H9 (cell line): ENCODE data around the gene LIF. TPM values are rescaled to one million over a fixed set of nuclear protein-coding genes. Genes with fewer than 3 reads are reported as not detected.

Source experiments
- DNase-seq: peaks from one replicate; pipeline ENCODE4 v3.0.0-alpha.2; 2017
- H2AFZ ChIP-seq: one replicate; pipeline ENCODE4 v1.6.1; 2013; ENCODE audit warnings: mild to moderate bottlenecking, low read length, control low read depth, moderate library complexity
- H2AK5ac ChIP-seq: 2 replicates; pipeline ENCODE4 v1.6.1; 2013; ENCODE audit warnings: low read length, control low read depth, mixed read lengths; ENCODE audit not compliant: insufficient read length
- H2BK120ac ChIP-seq: one replicate; pipeline ENCODE4 v1.6.1; 2013; ENCODE audit warnings: low read depth, mild to moderate bottlenecking, low read length, control low read depth, inconsistent platforms; ENCODE audit not compliant: poor library complexity, severe bottlenecking
- H2BK12ac ChIP-seq: 2 replicates; pipeline ENCODE4 v1.6.1; 2013; ENCODE audit warnings: low read length, control low read depth, mixed read lengths, low read depth; ENCODE audit not compliant: insufficient read length
- H2BK15ac ChIP-seq: 2 replicates; pipeline ENCODE4 v1.6.1; 2013; ENCODE audit warnings: low read depth, low read length, control low read depth
- H2BK20ac ChIP-seq: one replicate; pipeline ENCODE4 v1.6.1; 2013; ENCODE audit warnings: low read depth, mild to moderate bottlenecking, low read length, control low read depth, inconsistent platforms; ENCODE audit not compliant: poor library complexity, severe bottlenecking
- H2BK5ac ChIP-seq: 2 replicates; pipeline ENCODE4 v1.6.1; 2013; ENCODE audit warnings: low read length, control low read depth, mixed read lengths; ENCODE audit not compliant: insufficient read length
- H3K14ac ChIP-seq: 2 replicates; pipeline ENCODE4 v1.6.1; 2013; ENCODE audit warnings: low read length, control low read depth; ENCODE audit not compliant: insufficient read depth
- H3K18ac ChIP-seq: 2 replicates; pipeline ENCODE4 v1.6.1; 2013; ENCODE audit warnings: low read depth, mild to moderate bottlenecking, mixed read lengths, low read length, control low read depth; ENCODE audit not compliant: insufficient read length
- H3K23ac ChIP-seq: 2 replicates; pipeline ENCODE4 v1.6.1; 2013; ENCODE audit warnings: low read length, control low read depth, mixed read lengths, low read depth; ENCODE audit not compliant: insufficient read length
- H3K23me2 ChIP-seq: 2 replicates; pipeline ENCODE4 v1.6.1; 2013; ENCODE audit warnings: low read depth, mild to moderate bottlenecking, mixed read lengths, low read length, control low read depth; ENCODE audit not compliant: insufficient read length, poor library complexity, severe bottlenecking
- H3K27ac ChIP-seq: 2 replicates; pipeline ENCODE4 v1.5.1; 2013; ENCODE audit warnings: low read length, control low read depth, mixed read lengths, low read depth; ENCODE audit not compliant: insufficient read length
- H3K27me3 ChIP-seq: 2 replicates; pipeline ENCODE4 v1.6.1; 2013; ENCODE audit warnings: low read length, control low read depth, inconsistent platforms; ENCODE audit not compliant: insufficient read depth
- H3K4ac ChIP-seq: 2 replicates; pipeline ENCODE4 v1.6.1; 2013; ENCODE audit warnings: low read depth, mild to moderate bottlenecking, control low read depth, inconsistent platforms, low read length, moderate library complexity
- H3K4me1 ChIP-seq: 2 replicates; pipeline ENCODE4 v1.6.1; 2013; ENCODE audit warnings: low read length, control low read depth, inconsistent platforms; ENCODE audit not compliant: insufficient read depth
- H3K4me2 ChIP-seq: 2 replicates; pipeline ENCODE4 v1.6.1; 2013; ENCODE audit warnings: low read length, control low read depth, mixed read lengths; ENCODE audit not compliant: insufficient read length, insufficient read depth
- H3K56ac ChIP-seq: 2 replicates; pipeline ENCODE4 v1.6.1; 2013; ENCODE audit warnings: low read depth, mild to moderate bottlenecking, mixed read lengths, low read length, control low read depth; ENCODE audit not compliant: insufficient read length
- H3K79me1 ChIP-seq: 2 replicates; pipeline ENCODE4 v1.6.1; 2013; ENCODE audit warnings: low read depth, mild to moderate bottlenecking, moderate library complexity, low read length, control low read depth, inconsistent platforms; ENCODE audit not compliant: insufficient read depth, poor library complexity, severe bottlenecking
- H3K79me2 ChIP-seq: 2 replicates; pipeline ENCODE4 v1.6.1; 2013; ENCODE audit warnings: low read length, control low read depth, inconsistent platforms; ENCODE audit not compliant: insufficient read depth
- H3K9ac ChIP-seq: 2 replicates; pipeline ENCODE4 v1.6.1; 2013; ENCODE audit warnings: low read length, control low read depth, mixed read lengths; ENCODE audit not compliant: insufficient read length; ENCODE audit errors: extremely low read depth
- H3K9me3 ChIP-seq: one replicate; pipeline ENCODE4 v1.6.1; 2013; ENCODE audit warnings: low read depth, low read length, inconsistent platforms; ENCODE audit not compliant: control insufficient read depth
- H3T11ph ChIP-seq: one replicate; pipeline ENCODE4 v1.6.1; 2013; ENCODE audit warnings: mild to moderate bottlenecking, low read length, control low read depth, inconsistent platforms
- H4K20me1 ChIP-seq: one replicate; pipeline ENCODE4 v1.6.1; 2013; ENCODE audit not compliant: control insufficient read depth, insufficient read length, insufficient read depth
- H4K5ac ChIP-seq: 2 replicates; pipeline ENCODE4 v1.6.1; 2013; ENCODE audit warnings: low read depth, mild to moderate bottlenecking, mixed read lengths, low read length, control low read depth; ENCODE audit not compliant: insufficient read length
- H4K8ac ChIP-seq: replicated peaks from 2 replicates; pipeline ENCODE4 v1.6.1; 2013; ENCODE audit warnings: low read length, control low read depth, mixed read lengths, low read depth; ENCODE audit not compliant: insufficient read length
- H4K91ac ChIP-seq: 2 replicates; pipeline ENCODE4 v1.6.1; 2013; ENCODE audit warnings: low read depth, mild to moderate bottlenecking, moderate library complexity, mixed read lengths, low read length, control low read depth; ENCODE audit not compliant: insufficient read length
- H3K27ac Mint-ChIP-seq, 3 experiments: 2 replicates in 2 of 3; 3 replicates in 1 of 3; pipeline ENCODE4 v1.8.0; 2020 to 2021; ENCODE audit warnings: mixed read lengths in 3 of 3, mild to moderate bottlenecking in 1 of 3, moderate library complexity in 1 of 3
- H3K27me3 Mint-ChIP-seq: 2 replicates; pipeline ENCODE4 v1.8.0; 2021; ENCODE audit warnings: low read depth, mild to moderate bottlenecking, moderate library complexity, mixed read lengths
- H3K36me3 Mint-ChIP-seq, 3 experiments: 2 replicates in 2 of 3; 3 replicates in 1 of 3; pipeline ENCODE4 v1.8.0; 2020 to 2021; ENCODE audit warnings: low read depth in 3 of 3, mixed read lengths in 3 of 3; ENCODE audit not compliant: insufficient read depth in 1 of 3
- H3K4me1 Mint-ChIP-seq, 2 experiments: 2 replicates each; pipeline ENCODE4 v1.8.0; 2020; ENCODE audit warnings: mixed read lengths in 2 of 2
- H3K4me3 Mint-ChIP-seq, 2 experiments: 2 replicates in 1 of 2; 3 replicates in 1 of 2; pipeline ENCODE4 v1.8.0; 2020 to 2021; ENCODE audit warnings: mild to moderate bottlenecking in 2 of 2, mixed read lengths in 2 of 2, moderate library complexity in 1 of 2
- H3K9me3 Mint-ChIP-seq, 2 experiments: 2 replicates in 1 of 2; 3 replicates in 1 of 2; pipeline ENCODE4 v1.8.0; 2020; ENCODE audit warnings: mild to moderate bottlenecking in 2 of 2, mixed read lengths in 2 of 2, moderate library complexity in 1 of 2
- WGBS: extraction: QIAGEN DNeasy Blood & Tissue Kit; methylation state at CpG from one replicate; pipeline ENCODE4 v1.1.7; 2013; ENCODE audit warnings: missing lambda C conversion rate, low lambda C conversion rate, mixed read lengths; ENCODE audit not compliant: insufficient read length; ENCODE audit errors: extremely low coverage; 5-methylcytosine and 5-hydroxymethylcytosine counted together
- total RNA-seq: library from RNA; stranded (reverse); gene quantifications from 2 replicates; pipeline ENCODE4 v1.2.1, GENCODE V29; 2021
- TF ChIP-seq, protein P1 (sequence below): fragments of 200-600 bp; sonication (generic); conservative IDR thresholded peaks from 3 replicates; pipeline ENCODE4 v1.8.0; 2021; ENCODE audit warnings: antibody characterized with exemption, mild to moderate bottlenecking

LIF gene
- total RNA-seq, 1 experiment from 2014 or later = 6.1 TPM

DNA sequence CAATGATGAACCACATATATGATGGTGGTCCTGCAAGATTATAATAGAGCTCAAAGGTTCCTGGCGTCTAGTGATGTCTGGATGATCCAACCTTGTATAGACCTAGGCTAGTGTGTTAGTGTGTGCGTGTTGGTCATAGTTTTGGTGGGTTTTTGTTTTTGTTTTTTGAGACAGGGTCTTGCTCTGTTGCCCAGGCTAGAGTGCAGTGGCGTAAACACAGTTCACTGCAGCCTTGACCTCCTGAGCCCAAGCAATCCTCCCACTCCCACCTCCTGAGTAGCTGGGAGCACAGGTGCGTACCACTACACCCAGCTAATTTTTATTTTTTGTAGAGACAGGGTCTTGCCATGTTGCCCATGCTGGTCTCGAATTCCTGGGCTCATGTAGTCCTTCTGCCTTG, 33.4 kb upstream of the LIF start:
- Histone ChIP-seq H3K79me2 (no peaks in the 10 kb centered on the region), H3K9me3 (no peaks in the 10 kb centered on the region), H4K5ac (no peak overlapping the region), H2BK120ac (no peak overlapping the region), H3K27ac (no peak overlapping the region), H3K14ac (no peak overlapping the region), H3K23me2 (no peaks in the 10 kb centered on the region), H3K56ac (no peak overlapping the region), H3K9ac (no peak overlapping the region), H3K79me1 (no peaks in the 10 kb centered on the region), H2BK12ac (no peak overlapping the region), H3K23ac (no peak overlapping the region), H4K91ac (no peak overlapping the region), H3K18ac (no peak overlapping the region), H2AFZ (no peak overlapping the region), H3K4ac (no peak overlapping the region), H3K4me1 (no peaks in the 10 kb centered on the region; the same call in 1 of the 2 replicates), H3K27me3 (no peaks in the 10 kb centered on the region), H2BK20ac (no peak overlapping the region), H2BK15ac (no peak overlapping the region), H2AK5ac (no peak overlapping the region), H3K4me2 (no peak overlapping the region), H4K20me1 (no peaks in the 10 kb centered on the region), H4K8ac (no peak overlapping the region), H2BK5ac (no peak overlapping the region), H3T11ph (no peak overlapping the region)
- Mint-ChIP-seq H3K9me3 (no peaks in the 10 kb centered on the region), H3K36me3 (no peaks in the 10 kb centered on the region), H3K4me3 (no peak overlapping the region), H3K4me1 (peaks cover 10 to 16% of the 10 kb centered on the region in 2 experiments), H3K27me3 (peaks cover 6% of the 10 kb centered on the region), H3K27ac (no peak overlapping the region)
- DNase-seq = no peak
- WGBS = no CpG with 5 or more reads among the region's 5 CpGs
- TF ChIP-seq, protein P1, sequence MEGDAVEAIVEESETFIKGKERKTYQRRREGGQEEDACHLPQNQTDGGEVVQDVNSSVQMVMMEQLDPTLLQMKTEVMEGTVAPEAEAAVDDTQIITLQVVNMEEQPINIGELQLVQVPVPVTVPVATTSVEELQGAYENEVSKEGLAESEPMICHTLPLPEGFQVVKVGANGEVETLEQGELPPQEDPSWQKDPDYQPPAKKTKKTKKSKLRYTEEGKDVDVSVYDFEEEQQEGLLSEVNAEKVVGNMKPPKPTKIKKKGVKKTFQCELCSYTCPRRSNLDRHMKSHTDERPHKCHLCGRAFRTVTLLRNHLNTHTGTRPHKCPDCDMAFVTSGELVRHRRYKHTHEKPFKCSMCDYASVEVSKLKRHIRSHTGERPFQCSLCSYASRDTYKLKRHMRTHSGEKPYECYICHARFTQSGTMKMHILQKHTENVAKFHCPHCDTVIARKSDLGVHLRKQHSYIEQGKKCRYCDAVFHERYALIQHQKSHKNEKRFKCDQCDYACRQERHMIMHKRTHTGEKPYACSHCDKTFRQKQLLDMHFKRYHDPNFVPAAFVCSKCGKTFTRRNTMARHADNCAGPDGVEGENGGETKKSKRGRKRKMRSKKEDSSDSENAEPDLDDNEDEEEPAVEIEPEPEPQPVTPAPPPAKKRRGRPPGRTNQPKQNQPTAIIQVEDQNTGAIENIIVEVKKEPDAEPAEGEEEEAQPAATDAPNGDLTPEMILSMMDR = no peak
